ENCODE measurements around the gene TIAM2. TPM values are rescaled to one million over a fixed set of nuclear protein-coding genes. Genes with fewer than 3 reads are reported as not detected.

Gene TIAM2
- polyA plus RNA-seq, 1 experiment: 12.6 TPM

- no peaks in the 10 kb centered on the region for H3K27me3 ChIP-seq (ENCODE audit: control insufficient read depth, insufficient read depth, low read length)
- H3K4me3 ChIP-seq (ENCODE audit: low read depth, low read length): no peak overlapping the region
- H3K27ac ChIP-seq (ENCODE audit: low read depth, low read length): no peak overlapping the region
- POLR2A ChIA-PET: interaction anchor here (0.7 kb wide), 1 partner anchor 38 kb away, joined by 3 read pairs; no protein-coding TSS in a partner anchor
- TF ChIP-seq CTCF (IDR thresholded peaks at IDR 0.05; ENCODE audit: low read depth, low read length): no peak
- no peak for DNase-seq (ENCODE audit: low read depth, low spot score)
- CTCF ChIA-PET: interaction anchor here (1.2 kb wide), 1 partner anchor 94 kb away, joined by 3 read pairs; no protein-coding TSS in a partner anchor
- no peaks in the 10 kb centered on the region for H3K9me3 ChIP-seq (ENCODE audit: control insufficient read depth, insufficient read depth, low read length)
Measured at GRCh38 chr6:155021680-155022079, 26.6 kb downstream of the TIAM2 start.

GRCh38 chr6:155022721-155023120 is 27.6 kb downstream of the TIAM2 start:
- Histone ChIP-seq H3K4me3 (ENCODE audit: low read depth, low read length) (no peak overlapping the region), H3K27me3 (ENCODE audit: control insufficient read depth, insufficient read depth, low read length) (no peaks in the 10 kb centered on the region), H3K27ac (ENCODE audit: low read depth, low read length) (no peak overlapping the region), H3K9me3 (ENCODE audit: control insufficient read depth, insufficient read depth, low read length) (no peaks in the 10 kb centered on the region)
- TF ChIP-seq CTCF (IDR thresholded peaks at IDR 0.05; ENCODE audit: low read depth, low read length): no peak
- ChIA-PET CTCF (interaction anchor here (1.2 kb wide), 1 partner anchor 95 kb away, joined by 3 read pairs; no protein-coding TSS in a partner anchor), POLR2A (no interaction called here)
- no peak for DNase-seq (ENCODE audit: low read depth, low spot score)

GRCh38 chr6:155023717-155024116 is 28.6 kb downstream of the TIAM2 start:
- ChIA-PET CTCF (no interaction called here), POLR2A (no interaction called here)
- no peak for TF ChIP-seq CTCF (IDR thresholded peaks at IDR 0.05; ENCODE audit: low read depth, low read length)
- no peak for DNase-seq (ENCODE audit: low read depth, low spot score)
- no peak overlapping the region for H3K27ac ChIP-seq (ENCODE audit: low read depth, low read length)
- no peaks in the 10 kb centered on the region for H3K9me3 ChIP-seq (ENCODE audit: control insufficient read depth, insufficient read depth, low read length)
- no peaks in the 10 kb centered on the region for H3K27me3 ChIP-seq (ENCODE audit: control insufficient read depth, insufficient read depth, low read length)
- no peak overlapping the region for H3K4me3 ChIP-seq (ENCODE audit: low read depth, low read length)

- H3K27me3 ChIP-seq (ENCODE audit: control insufficient read depth, insufficient read depth, low read length): no peaks in the 10 kb centered on the region
- TF ChIP-seq CTCF (IDR thresholded peaks at IDR 0.05; ENCODE audit: low read depth, low read length): no peak
- no peak overlapping the region for H3K27ac ChIP-seq (ENCODE audit: low read depth, low read length)
- ChIA-PET POLR2A (no interaction called here), CTCF (interaction anchor here (0.6 to 0.7 kb wide), 2 partner anchors 156 to 1855 kb away, joined by 3 read pairs; no protein-coding TSS in a partner anchor)
- no peaks in the 10 kb centered on the region for H3K9me3 ChIP-seq (ENCODE audit: control insufficient read depth, insufficient read depth, low read length)
- DNase-seq (ENCODE audit: low read depth, low spot score): no peak
- no peak overlapping the region for H3K4me3 ChIP-seq (ENCODE audit: low read depth, low read length)
Measured at GRCh38 chr6:155024391-155025027, 29.4 kb downstream of the TIAM2 start.

GRCh38 chr6:155026022-155026705 is 31.0 kb downstream of the TIAM2 start:
- CTCF ChIA-PET: no interaction called here

More at GRCh38 chr6:155026022-155026705, 31.0 kb downstream of the TIAM2 start:
- no peak overlapping the region for H3K4me3 ChIP-seq (ENCODE audit: low read depth, low read length)
- peak; percentile 13 for DNase-seq (ENCODE audit: low read depth, low spot score)
- TF ChIP-seq CTCF (IDR thresholded peaks at IDR 0.05; ENCODE audit: low read depth, low read length): no peak
- POLR2A ChIA-PET: interaction anchor here (0.7 kb wide), 1 partner anchor 146 kb away, joined by 3 read pairs; no protein-coding TSS in a partner anchor
- no peaks in the 10 kb centered on the region for H3K9me3 ChIP-seq (ENCODE audit: control insufficient read depth, insufficient read depth, low read length)
- no peak overlapping the region for H3K27ac ChIP-seq (ENCODE audit: low read depth, low read length)
- H3K27me3 ChIP-seq (ENCODE audit: control insufficient read depth, insufficient read depth, low read length): no peaks in the 10 kb centered on the region
